Stimulated activated effector memory CD8-positive, alpha-beta T cell treated with anti-CD3 and anti-CD28 coated beads, Interleukin-12 subunit alpha, Interleukin-12 subunit beta, amount 100 ng/mL, for 72 hours (primary cell): ENCODE measurements around the gene TBL1X.
A peak's percentile ranks its signal among the peaks of the same experiment; 100 is the strongest.
"Not testable (repeated sequence)": the region's sequence is repeated elsewhere in the genome, so short reads cannot be mapped to it uniquely, and the experiment has no call there.

Experiments
- ATAC-seq: fragments of 150-1000 bp; cut with Tn5 transposase; 2 replicates; pipeline ENCODE4 v1.10.0; 2021
- DNase-seq, 2 donors: peaks; one replicate each; pipeline ENCODE4 v3.0.0; 2021 to 2022; ENCODE audit warnings: low spot score in 2 of 2
- H3K27ac Mint-ChIP-seq: one replicate; pipeline ENCODE4 v1.8.0; 2022; ENCODE audit warnings: mild to moderate bottlenecking, mixed read lengths
- H3K36me3 Mint-ChIP-seq: one replicate; pipeline ENCODE4 v1.8.0; 2022; ENCODE audit warnings: mild to moderate bottlenecking, mixed read lengths
- H3K4me1 Mint-ChIP-seq: one replicate; pipeline ENCODE4 v1.8.0; 2022; ENCODE audit warnings: mixed read lengths
- H3K4me3 Mint-ChIP-seq: one replicate; pipeline ENCODE4 v1.8.0; 2022; ENCODE audit warnings: mild to moderate bottlenecking, mixed read lengths
- H3K9me3 Mint-ChIP-seq: one replicate; pipeline ENCODE4 v1.8.0; 2022; ENCODE audit warnings: mixed read lengths

TBL1X gene

DNA sequence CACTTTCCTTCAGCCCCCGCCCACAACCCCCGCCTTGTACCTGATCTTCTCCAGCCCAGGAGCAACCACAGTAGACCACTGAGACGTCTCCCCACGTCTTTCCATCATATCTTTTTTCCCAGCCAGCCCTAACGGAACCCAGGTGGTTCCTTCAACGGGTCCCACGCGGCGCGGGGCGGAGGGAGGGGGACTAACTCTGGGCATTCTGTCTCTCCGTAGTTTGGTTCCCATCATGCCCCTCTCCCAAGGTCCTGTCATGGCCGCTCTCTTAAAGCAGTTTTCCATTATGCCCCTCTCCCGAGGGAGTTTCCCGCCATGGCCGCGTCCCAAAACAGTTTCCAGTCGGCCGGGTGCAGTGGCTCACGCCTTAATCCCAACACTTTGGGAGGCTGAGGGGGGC is 21.5 kb upstream of the TBL1X start:
- H3K27ac Mint-ChIP-seq: no peak overlapping the region
- no peaks in the 10 kb centered on the region for H3K36me3 Mint-ChIP-seq
- H3K4me3 Mint-ChIP-seq: no peak overlapping the region

DNA sequence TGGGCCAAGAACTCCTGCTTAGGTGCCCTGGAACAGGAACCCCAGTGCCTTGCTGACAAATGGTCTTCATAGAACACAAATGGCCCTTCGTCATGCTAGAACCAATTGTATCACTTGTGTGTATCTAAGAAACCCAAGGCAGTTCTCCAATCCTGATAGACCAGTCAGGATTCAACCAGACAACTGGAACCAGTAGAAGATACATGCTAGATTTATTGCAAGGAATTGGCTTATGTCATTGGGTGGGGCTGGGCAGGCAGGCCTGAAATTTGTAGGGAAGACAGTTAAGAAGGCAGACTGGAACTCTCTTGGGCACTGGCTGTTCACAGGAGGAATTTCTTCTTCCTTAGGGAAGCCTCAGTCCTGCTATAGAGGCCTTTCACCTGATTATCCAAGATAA is 17.0 kb upstream of the TBL1X start:
- no peaks in the 10 kb centered on the region for H3K36me3 Mint-ChIP-seq
- DNase-seq (no peak), ATAC-seq (no peak)
- H3K9me3 Mint-ChIP-seq: no peaks in the 10 kb centered on the region
- no peak overlapping the region for H3K27ac Mint-ChIP-seq
- no peak overlapping the region for H3K4me3 Mint-ChIP-seq
- no peaks in the 10 kb centered on the region for H3K4me1 Mint-ChIP-seq

More for the DNA sequence above, 21.5 kb upstream of the TBL1X start:
- H3K9me3 Mint-ChIP-seq: no peaks in the 10 kb centered on the region
- ATAC-seq (no peak), DNase-seq (no peak)
- H3K4me1 Mint-ChIP-seq: no peaks in the 10 kb centered on the region

DNA sequence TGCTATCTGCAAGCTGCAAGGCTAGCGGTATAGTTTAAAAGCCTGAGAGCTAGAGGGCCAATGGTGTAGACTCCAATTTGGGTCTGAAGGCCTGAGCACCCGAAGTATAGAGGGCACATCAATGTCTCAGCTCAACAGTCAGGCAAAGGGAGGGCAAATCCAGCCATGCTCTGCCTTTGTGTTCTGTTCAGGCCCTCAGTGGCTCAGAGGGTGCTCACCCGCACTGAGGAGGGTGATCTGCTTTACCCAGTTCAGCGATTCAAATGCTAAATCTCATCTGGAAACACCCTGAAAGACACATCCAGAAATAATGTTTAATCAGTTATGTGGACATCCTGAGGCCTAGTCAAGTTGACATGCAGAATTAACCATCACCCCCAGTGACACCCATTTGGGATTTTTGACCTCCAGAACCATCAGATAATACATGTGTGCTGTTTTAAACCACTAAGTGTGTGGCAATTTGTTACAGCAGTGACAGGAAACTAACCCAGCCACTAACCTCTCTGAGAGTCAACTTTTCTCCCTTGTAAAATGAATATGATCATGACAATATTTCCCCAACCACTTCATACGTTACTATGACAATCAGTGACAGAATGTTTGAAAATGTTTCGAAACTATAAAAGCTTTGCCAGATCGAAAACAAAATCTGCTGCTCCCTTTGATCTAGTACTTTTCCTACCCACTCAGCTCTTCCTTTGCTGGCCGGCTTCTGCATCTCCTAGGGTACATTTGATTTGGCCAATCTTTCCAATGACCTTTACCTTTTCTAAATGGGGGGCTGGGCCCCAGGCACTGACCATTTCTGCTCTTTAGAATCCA is 8.4 kb upstream of the TBL1X start:
- Mint-ChIP-seq H3K36me3 (peaks cover 7% of the 10 kb centered on the region), H3K27ac (peak overlapping the region; percentile 90), H3K9me3 (no peaks in the 10 kb centered on the region), H3K4me1 (peaks cover 6% of the 10 kb centered on the region), H3K4me3 (peak overlapping the region; percentile 14)
- DNase-seq (peak; percentile 3 to 52), ATAC-seq (peak; percentile 99)

DNA sequence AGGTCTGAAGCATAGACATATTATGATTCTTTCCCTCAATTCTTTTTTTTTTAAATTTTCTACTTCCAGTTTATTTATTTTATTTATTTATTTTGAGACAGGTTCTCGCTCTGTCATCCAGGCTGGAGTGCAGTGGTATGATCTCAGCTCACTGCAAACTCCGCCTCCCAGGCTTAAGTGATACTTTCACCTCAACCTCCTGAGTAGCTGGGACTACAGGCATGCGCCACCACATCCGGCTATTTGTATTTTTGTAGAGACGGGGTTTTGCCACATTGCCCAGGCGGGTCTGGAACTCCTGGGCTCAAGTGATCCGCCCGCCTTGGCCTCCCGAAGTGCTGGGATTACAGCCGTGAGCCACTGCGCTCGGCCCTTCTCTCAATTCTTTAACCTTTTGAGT is 6.8 kb upstream of the TBL1X start:
- DNase-seq: peak in 1 of 2 donors; percentile 49
- ATAC-seq, H3K4me3 Mint-ChIP-seq, H3K27ac Mint-ChIP-seq, H3K9me3 Mint-ChIP-seq: not testable (repeated sequence)
- Mint-ChIP-seq H3K36me3 (peaks cover 11% of the 10 kb centered on the region), H3K4me1 (peaks cover 21% of the 10 kb centered on the region)

DNA sequence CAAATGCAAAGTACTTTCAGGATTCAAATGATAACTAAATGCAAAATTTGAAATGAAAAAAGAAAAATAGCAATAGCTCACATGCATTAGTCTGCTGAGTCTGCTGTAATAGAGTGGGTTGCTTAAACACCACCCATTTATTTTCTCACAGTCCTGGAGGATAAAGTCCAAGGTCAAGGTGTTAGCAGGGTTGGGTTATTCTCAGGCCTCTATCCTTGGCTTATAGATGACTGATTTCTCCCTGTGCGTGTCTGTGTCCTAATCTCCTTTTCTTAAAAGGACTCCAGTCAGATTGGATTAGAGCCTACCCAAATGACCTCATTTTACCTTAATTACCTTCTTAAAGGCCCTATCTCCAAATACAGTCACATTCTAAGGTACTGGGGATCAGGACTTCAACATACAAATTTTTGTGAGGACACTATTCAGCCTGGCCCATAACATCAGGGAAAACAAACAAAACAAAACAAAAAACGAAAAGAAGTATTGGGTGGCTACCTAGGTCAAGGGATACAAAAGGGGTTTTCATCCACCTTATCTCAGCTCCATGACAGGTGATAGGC is 6.3 kb upstream of the TBL1X start:
- Mint-ChIP-seq H3K9me3 (no peaks in the 10 kb centered on the region), H3K4me1 (peaks cover 24% of the 10 kb centered on the region), H3K4me3 (no peak overlapping the region), H3K27ac (no peak overlapping the region), H3K36me3 (peaks cover 15% of the 10 kb centered on the region)
- no peak for DNase-seq
- ATAC-seq: no peak

DNA sequence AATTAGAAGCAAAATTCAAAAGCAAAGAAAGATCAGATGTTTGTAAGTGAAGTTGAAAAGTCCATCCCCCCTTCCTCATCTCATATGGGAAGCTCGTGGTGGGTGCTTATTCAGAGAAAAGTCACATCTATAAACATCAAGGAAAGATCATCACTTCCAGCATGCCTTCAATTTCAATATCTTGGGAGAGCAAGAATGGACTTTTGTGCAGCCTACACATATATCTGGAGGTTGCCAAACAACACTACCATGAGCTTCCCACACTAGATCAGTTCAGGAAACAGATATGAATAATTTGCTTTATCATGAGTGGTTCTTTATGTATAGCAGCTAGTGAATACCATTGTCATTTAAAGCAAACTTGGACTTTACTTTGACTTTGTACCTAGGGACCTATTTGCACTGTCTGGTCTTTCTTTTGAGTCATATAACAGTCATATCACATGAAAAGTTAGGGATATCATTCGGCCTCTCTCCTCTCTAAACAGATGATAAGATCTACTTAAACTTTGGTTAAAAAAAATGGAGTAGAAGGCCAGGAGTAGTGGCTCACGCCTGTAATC is 5.6 kb upstream of the TBL1X start:
- peaks cover 21% of the 10 kb centered on the region for H3K36me3 Mint-ChIP-seq
- H3K27ac Mint-ChIP-seq: no peak overlapping the region
- DNase-seq (no peak), ATAC-seq (no peak)
- H3K4me3 Mint-ChIP-seq: no peak overlapping the region
- H3K4me1 Mint-ChIP-seq: peaks cover 31% of the 10 kb centered on the region
- H3K9me3 Mint-ChIP-seq: no peaks in the 10 kb centered on the region

DNA sequence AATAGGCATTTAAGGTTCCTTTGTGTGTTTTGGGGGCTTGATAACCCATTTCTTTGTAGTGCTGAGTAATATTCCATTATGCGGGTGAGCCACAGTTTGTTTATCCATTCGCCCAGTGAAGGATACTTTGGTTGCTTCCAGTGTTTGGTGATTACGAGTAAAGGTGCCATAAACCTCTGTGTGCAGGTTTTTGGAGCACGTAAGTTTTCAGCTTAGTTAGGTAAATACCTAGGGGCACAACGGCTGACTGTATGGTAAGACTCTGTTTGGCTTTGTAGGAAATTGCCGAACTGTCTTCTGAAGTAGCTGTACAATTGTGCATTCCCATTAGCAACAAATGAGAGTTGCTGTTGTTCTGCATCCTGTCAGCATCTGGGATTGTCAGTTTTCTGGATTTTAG is 3.8 kb upstream of the TBL1X start:
- peaks cover 31% of the 10 kb centered on the region for H3K4me1 Mint-ChIP-seq
- H3K36me3 Mint-ChIP-seq: peaks cover 22% of the 10 kb centered on the region
- no peak overlapping the region for H3K27ac Mint-ChIP-seq
- ATAC-seq: no peak
- DNase-seq: no peak
- no peak overlapping the region for H3K4me3 Mint-ChIP-seq
- no peaks in the 10 kb centered on the region for H3K9me3 Mint-ChIP-seq

DNA sequence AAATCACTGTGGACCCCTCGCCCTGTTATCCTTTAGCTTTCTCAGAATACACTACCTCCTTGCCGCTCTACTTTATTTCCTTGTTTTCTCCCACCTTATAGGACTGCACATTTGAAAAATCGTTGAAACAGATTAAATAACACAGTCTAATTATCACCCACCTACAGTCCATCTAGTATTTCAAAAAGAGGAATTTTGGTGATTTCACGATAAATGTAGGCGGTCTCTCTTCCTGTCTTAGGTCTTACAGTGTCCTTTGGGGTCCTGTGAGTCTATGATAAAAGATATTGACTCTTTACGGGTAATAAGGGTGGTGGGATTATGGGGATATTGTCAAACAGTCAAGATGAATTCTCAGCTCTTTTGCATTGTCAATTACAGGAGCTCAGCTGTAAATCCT is 2.4 kb upstream of the TBL1X start:
- no peak for DNase-seq
- Mint-ChIP-seq H3K36me3 (peaks cover 19% of the 10 kb centered on the region), H3K9me3 (no peaks in the 10 kb centered on the region), H3K4me1 (peaks cover 25% of the 10 kb centered on the region), H3K4me3 (peak overlapping the region; percentile 72), H3K27ac (peak overlapping the region; percentile 82)
- ATAC-seq: no peak

DNA sequence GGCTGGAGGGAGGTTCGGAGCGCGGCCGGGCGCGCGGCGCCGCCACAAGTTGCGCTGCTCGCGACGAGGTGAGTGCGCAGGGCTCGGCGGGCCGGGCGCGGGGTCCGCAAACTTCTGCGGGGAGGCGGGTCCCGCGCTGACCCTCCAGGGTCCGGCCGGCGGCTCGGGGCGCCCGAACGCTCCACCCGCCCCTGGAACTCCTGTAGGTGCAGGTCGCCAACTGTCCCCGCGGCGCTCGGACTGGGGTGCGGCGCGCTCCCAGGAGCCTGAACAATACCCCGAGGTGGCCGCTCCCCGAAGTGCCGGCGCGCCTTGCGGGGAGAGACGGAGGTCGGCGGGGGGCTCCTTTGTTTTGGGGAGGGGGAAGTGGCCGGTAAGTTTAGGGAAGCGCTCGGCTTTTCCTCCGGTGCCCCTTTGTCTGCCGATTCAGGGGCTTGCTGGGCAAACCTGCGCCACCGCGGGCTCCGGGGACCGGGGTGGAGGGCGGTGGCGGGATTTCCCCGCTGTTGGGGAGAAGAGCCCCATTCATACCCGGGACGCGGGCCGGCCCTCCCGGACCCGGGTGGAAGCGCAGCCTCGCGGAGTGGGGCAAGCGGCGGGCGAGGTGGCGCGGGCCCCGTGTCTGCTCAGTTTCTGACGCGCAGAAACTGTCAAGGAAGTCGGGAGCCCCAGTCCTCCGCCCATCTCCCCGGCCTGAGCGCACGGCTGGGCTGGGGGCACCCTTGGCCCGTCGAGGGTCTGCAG is 694 bp downstream of the TBL1X start:
- H3K36me3 Mint-ChIP-seq: peaks cover 32% of the 10 kb centered on the region
- peak overlapping the region; percentile 56 for H3K4me3 Mint-ChIP-seq
- peaks cover 33% of the 10 kb centered on the region for H3K4me1 Mint-ChIP-seq
- H3K9me3 Mint-ChIP-seq: no peaks in the 10 kb centered on the region
- H3K27ac Mint-ChIP-seq: no peak overlapping the region
- DNase-seq: peak; percentile 15 to 63
- ATAC-seq: peak; percentile 49

DNA sequence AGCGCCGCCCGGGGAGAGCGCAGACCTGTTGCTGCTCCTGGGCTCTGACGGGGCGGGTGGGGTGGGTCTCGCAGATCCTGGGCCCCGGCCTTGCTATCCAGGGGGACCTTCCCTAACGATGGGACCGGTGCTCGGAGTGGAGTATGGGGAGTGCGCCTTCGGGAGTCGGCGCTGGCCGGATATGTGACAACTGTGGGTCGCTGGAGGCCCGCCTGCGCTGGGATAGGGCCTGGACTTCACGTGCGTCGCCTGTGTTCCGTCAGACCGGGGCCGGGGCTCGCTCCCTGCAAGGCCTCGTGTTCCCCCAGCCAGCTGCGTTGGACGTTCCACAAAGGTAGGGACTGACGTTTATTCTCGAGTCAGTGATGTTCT is 1.3 kb downstream of the TBL1X start:
- DNase-seq: no peak
- no peaks in the 10 kb centered on the region for H3K9me3 Mint-ChIP-seq

DNA sequence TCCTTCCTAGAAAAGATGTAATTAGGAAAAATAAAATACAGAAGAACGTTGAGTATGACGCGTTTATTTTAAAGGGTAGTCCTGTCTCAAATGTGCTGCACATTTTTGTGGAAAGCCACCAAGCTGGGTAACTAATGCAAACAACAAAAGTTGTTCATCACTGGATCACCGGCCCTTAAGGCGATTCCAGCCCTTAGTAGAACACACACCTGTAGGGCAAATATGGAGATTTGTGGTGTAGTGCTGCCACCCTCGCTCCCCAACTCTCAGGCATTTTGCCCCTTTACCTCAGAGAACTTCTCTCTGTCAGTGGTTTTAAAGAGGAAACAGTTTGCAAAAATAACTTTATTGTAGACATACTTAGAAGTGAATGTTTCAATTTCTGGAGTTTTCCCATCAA is 1.9 kb downstream of the TBL1X start:
- Mint-ChIP-seq H3K4me1 (peaks cover 31% of the 10 kb centered on the region), H3K36me3 (peaks cover 37% of the 10 kb centered on the region), H3K4me3 (peak overlapping the region; percentile 56), H3K9me3 (no peaks in the 10 kb centered on the region), H3K27ac (no peak overlapping the region)
- ATAC-seq (no peak), DNase-seq (no peak)

More for the DNA sequence above, 1.3 kb downstream of the TBL1X start:
- Mint-ChIP-seq H3K27ac (no peak overlapping the region), H3K36me3 (peaks cover 37% of the 10 kb centered on the region), H3K4me3 (peak overlapping the region; percentile 56), H3K4me1 (peaks cover 33% of the 10 kb centered on the region)
- ATAC-seq: no peak

DNA sequence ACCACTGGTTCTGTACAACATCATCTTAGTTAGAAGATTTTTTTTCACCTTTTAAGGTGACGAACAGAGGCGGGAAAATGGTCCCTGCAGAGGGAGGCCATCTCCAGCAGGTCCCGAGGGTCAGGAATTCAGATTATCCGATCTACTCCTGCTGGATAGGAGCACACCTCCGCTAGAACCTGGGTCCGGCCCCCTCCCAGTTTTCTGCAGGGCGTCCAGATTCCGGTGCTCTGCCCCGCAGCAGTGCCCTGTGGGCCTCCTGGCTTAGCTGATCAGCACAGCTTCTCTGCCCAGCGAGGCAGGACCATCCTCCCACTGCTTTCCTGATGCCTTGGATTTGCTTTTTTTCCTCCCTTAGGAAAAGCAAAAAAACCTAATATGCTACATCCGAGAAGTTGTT is 2.3 kb downstream of the TBL1X start:
- ATAC-seq (no peak), DNase-seq (no peak)
- H3K27ac Mint-ChIP-seq: no peak overlapping the region
- peaks cover 27% of the 10 kb centered on the region for H3K4me1 Mint-ChIP-seq
- H3K4me3 Mint-ChIP-seq: peak overlapping the region; percentile 56
- peaks cover 37% of the 10 kb centered on the region for H3K36me3 Mint-ChIP-seq
- no peaks in the 10 kb centered on the region for H3K9me3 Mint-ChIP-seq

DNA sequence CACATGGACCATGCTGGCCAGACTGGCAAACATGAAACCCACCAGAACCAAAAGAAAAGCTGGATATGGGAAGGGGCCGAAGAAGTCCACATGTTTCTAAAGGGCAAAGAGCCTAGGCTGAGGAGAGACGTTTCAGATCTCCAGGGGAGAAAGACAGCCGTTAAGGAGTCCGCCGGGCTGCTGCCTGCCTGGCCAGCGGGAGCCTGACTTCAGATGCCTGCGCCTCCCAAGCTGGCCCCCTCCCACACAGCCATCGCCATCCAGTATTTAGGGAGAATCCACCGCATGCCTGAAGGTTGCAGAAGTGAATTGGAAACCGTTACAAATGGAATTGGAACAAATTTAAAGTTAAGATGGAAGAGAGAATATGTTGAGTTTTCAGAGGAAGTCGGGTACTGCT is 2.9 kb downstream of the TBL1X start:
- DNase-seq: no peak
- peak overlapping the region; percentile 56 for H3K4me3 Mint-ChIP-seq
- no peak overlapping the region for H3K27ac Mint-ChIP-seq
- peaks cover 36% of the 10 kb centered on the region for H3K36me3 Mint-ChIP-seq
- no peak for ATAC-seq
- peaks cover 20% of the 10 kb centered on the region for H3K4me1 Mint-ChIP-seq
- H3K9me3 Mint-ChIP-seq: no peaks in the 10 kb centered on the region

DNA sequence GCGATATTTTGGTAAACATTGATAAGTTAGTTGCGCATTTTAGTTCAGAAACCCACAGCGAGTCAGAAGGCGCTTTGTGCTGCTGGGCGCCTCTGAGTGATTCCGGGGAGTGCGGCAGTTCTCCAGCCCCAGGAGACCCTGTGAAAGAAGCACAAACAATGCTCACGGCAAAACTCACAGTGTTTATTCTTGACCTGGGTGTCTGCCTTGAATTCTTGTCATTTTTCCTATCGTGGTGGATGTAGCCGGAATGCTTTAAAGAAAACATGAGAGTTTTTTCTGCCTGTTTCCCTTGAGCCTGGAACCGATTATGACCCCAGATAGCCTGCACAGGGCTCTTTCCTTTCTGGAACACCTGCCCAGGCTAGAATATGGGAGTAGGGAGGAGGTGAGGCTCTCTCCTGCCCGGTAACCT is 6.7 kb downstream of the TBL1X start:
- Mint-ChIP-seq H3K4me3 (no peak overlapping the region), H3K27ac (no peak overlapping the region), H3K9me3 (no peaks in the 10 kb centered on the region), H3K36me3 (peaks cover 30% of the 10 kb centered on the region), H3K4me1 (peaks cover 22% of the 10 kb centered on the region)
- ATAC-seq: no peak
- no peak for DNase-seq

DNA sequence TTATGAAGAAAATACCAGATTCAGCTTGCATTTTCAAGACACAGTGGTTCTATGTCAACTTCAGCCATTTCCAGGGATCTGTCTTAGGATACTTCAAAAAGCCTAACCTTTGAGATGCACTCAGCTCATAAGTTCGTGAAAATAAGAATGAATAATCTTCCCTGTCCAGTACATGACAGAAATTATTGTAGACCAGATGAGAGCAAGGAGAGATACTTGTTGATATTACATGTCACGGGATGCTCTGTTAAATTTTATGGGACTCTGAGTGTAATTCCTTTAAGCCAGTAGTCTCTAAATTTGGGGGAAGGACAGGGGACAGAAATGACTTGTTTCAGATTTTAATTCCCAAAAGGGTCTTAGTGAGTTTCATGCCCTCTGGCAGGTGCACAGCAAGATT is 8.8 kb downstream of the TBL1X start:
- ATAC-seq (no peak), DNase-seq (no peak)
- no peak overlapping the region for H3K4me3 Mint-ChIP-seq
- H3K36me3 Mint-ChIP-seq: peaks cover 21% of the 10 kb centered on the region
- no peak overlapping the region for H3K27ac Mint-ChIP-seq
- no peaks in the 10 kb centered on the region for H3K9me3 Mint-ChIP-seq
- H3K4me1 Mint-ChIP-seq: peaks cover 14% of the 10 kb centered on the region
